KG1 (cell line): Measurements from ENCODE around the gene PRXL2B.
"Not testable (repeated sequence)": the region's sequence is repeated elsewhere in the genome, so short reads cannot be mapped to it uniquely, and the experiment has no call there.

Experiments used
- DNase-seq: peaks from one replicate; lab custom pipeline; 2025; lab: John Stamatoyannopoulos, UW

The PRXL2B gene

GRCh38 chr1:2564815-2565374 lies 21.7 kb upstream of the PRXL2B start:
- DNase-seq, result no peak

- DNase-seq, result no peak
These were observed 20.2 kb upstream of the PRXL2B start for GRCh38 chr1:2566101-2567045.

GRCh38 chr1:2567083-2567679 lies 19.4 kb upstream of the PRXL2B start:
- no peak for DNase-seq

- not testable (repeated sequence) for DNase-seq
These were observed 18.3 kb upstream of the PRXL2B start for GRCh38 chr1:2568187-2568816.

GRCh38 chr1:2569060-2569459 lies 17.5 kb upstream of the PRXL2B start:
- no peak for DNase-seq

GRCh38 chr1:2569703-2570102 lies 16.9 kb upstream of the PRXL2B start:
- DNase-seq, result not testable (repeated sequence)

GRCh38 chr1:2570332-2570731 lies 16.2 kb upstream of the PRXL2B start:
- DNase-seq, result no peak

GRCh38 chr1:2571348-2571747 lies 15.2 kb upstream of the PRXL2B start:
- no peak for DNase-seq

GRCh38 chr1:2573250-2573920 lies 13.2 kb upstream of the PRXL2B start:
- no peak for DNase-seq

- no peak for DNase-seq
These were observed 12.2 kb upstream of the PRXL2B start for GRCh38 chr1:2574350-2574749.

GRCh38 chr1:2575801-2576663 lies 10.5 kb upstream of the PRXL2B start:
- no peak for DNase-seq

GRCh38 chr1:2577565-2578075 lies 9.0 kb upstream of the PRXL2B start:
- DNase-seq, result not testable (repeated sequence)

GRCh38 chr1:2578758-2579118 lies 7.8 kb upstream of the PRXL2B start:
- no peak for DNase-seq

GRCh38 chr1:2580691-2581090 lies 5.9 kb upstream of the PRXL2B start:
- no peak for DNase-seq

GRCh38 chr1:2582391-2582790 lies 4.2 kb upstream of the PRXL2B start:
- DNase-seq, result no peak

GRCh38 chr1:2583331-2583791 lies 3.2 kb upstream of the PRXL2B start:
- no peak for DNase-seq

- DNase-seq, result no peak
These were observed 2.7 kb upstream of the PRXL2B start for GRCh38 chr1:2583871-2584351.

GRCh38 chr1:2584686-2585317 lies 1.8 kb upstream of the PRXL2B start:
- DNase-seq, result no peak

GRCh38 chr1:2585318-2586092 lies 1.1 kb upstream of the PRXL2B start:
- peak; percentile 73 for DNase-seq
